A549 (cell line): ENCODE measurements around the gene VANGL1. TPM values are rescaled to one million over a fixed set of nuclear protein-coding genes. Genes with fewer than 3 reads are reported as not detected.

Experiments used
- ATAC-seq, 2 experiments: fragments of 200-7000 bp in 1 of 2; fragments of >200 bp in 1 of 2; cut with Nextera tagmentation in 1 of 2; cut with Tn5 transposase in 1 of 2; 3 replicates each; pipeline versions ENCODE4 v1.8.0 to v1.9.1; 2018 to 2020; ENCODE audit warnings: mild to moderate bottlenecking in 1 of 2, moderate library complexity in 1 of 2
- CTCF ChIA-PET: fragments of 300-600 bp; sonication (Branson Sonifier 250); formaldehyde crosslinking; extraction: SDS; loops from one replicate; lab custom pipeline; 2021; ENCODE audit warnings: antibody characterized with exemption, inconsistent platforms; lab: Yijun Ruan, JAX
- POLR2A ChIA-PET: fragments of 350-600 bp; formaldehyde crosslinking; extraction: SDS; loops from one replicate; lab custom pipeline; 2021; ENCODE audit warnings: antibody characterized with exemption, inconsistent platforms; lab: Yijun Ruan, JAX
- DNase-seq, 2 experiments: peaks; one replicate each; pipeline versions ENCODE4 v3.0.0 to v3.0.0-alpha.2; 2011 to 2016; ENCODE audit warnings: low read depth in 1 of 2, low spot score in 1 of 2
- FAIRE-seq: peaks from 2 replicates; lab custom pipeline; 2011; peaks lifted over from hg19 to GRCh38; lab: Jason Lieb, UNC
- H3K27ac ChIP-seq, 2 experiments: fragments of >200 bp; sonication (Bioruptor Twin); formaldehyde crosslinking; 3 replicates each; pipeline ENCODE4 v1.5.1; 2016 to 2017
- H3K4me1 ChIP-seq: fragments of >200 bp; sonication (Bioruptor Twin); formaldehyde crosslinking; 3 replicates; pipeline ENCODE4 v1.6.1; 2016
- H3K4me2 ChIP-seq: fragments of >200 bp; sonication (Bioruptor Twin); formaldehyde crosslinking; 3 replicates; pipeline ENCODE4 v1.6.1; 2016
- H3K4me3 ChIP-seq: fragments of >200 bp; sonication (Bioruptor Twin); formaldehyde crosslinking; 3 replicates; pipeline ENCODE4 v1.5.1; 2016
- H3K9me3 ChIP-seq: fragments of >200 bp; sonication (Bioruptor Twin); formaldehyde crosslinking; 3 replicates; pipeline ENCODE4 v1.6.1; 2016
- EHMT2 ChIP-seq: fragments of 200-600 bp; sonication (generic); IDR thresholded peaks from 2 replicates; pipeline ENCODE4 v1.6.1; 2016; ENCODE audit warnings: antibody characterized with exemption, low read depth, mild to moderate bottlenecking, moderate library complexity
- ESRRA ChIP-seq: fragments of 150-350 bp; IDR thresholded peaks from 2 replicates; pipeline ENCODE4 v1.6.1; 2014; ENCODE audit warnings: mild to moderate bottlenecking, low read length, borderline replicate concordance
- FOSL2 ChIP-seq, 2 experiments: fragments of 450-650 bp in 1 of 2; fragments of >200 bp in 1 of 2; sonication (Bioruptor Twin) in 1 of 2; formaldehyde crosslinking; IDR thresholded peaks; 2 replicates each; pipeline versions ENCODE4 v1.5.0 to v1.6.1; 2016 to 2020; ENCODE audit warnings: mild to moderate bottlenecking in 1 of 2, moderate library complexity in 1 of 2
- HDAC2 ChIP-seq: fragments of 200-600 bp; sonication (generic); IDR thresholded peaks from 2 replicates; pipeline ENCODE4 v1.6.1; 2016
- HEYL ChIP-seq: fragments of 250-450 bp; sonication (Bioruptor Pico); IDR thresholded peaks from 2 replicates; pipeline ENCODE4 v1.8.0; 2021; ENCODE audit warnings: mild to moderate bottlenecking, moderate library complexity
- HOXB5 ChIP-seq: fragments of 250-450 bp; sonication (Bioruptor Pico); IDR thresholded peaks from 2 replicates; pipeline ENCODE4 v1.5.0; 2020; ENCODE audit warnings: mild to moderate bottlenecking, moderate library complexity
- MAFK ChIP-seq: fragments of 450-650 bp; IDR thresholded peaks from 2 replicates; pipeline ENCODE4 v1.6.1; 2014; ENCODE audit not compliant: partially characterized antibody
- MAZ ChIP-seq: fragments of 150-350 bp; IDR thresholded peaks from 2 replicates; pipeline ENCODE4 v1.6.1; 2014; ENCODE audit warnings: antibody characterized with exemption, low read depth, low read length, borderline replicate concordance
- NFE2L2 ChIP-seq: fragments of 150-350 bp; conservative IDR thresholded peaks from 2 replicates; pipeline ENCODE4 v1.6.1; 2014; ENCODE audit warnings: low read length
- NPAS2 ChIP-seq: fragments of 250-450 bp; sonication (Bioruptor Pico); IDR thresholded peaks from 2 replicates; pipeline ENCODE4 v1.8.0; 2022; ENCODE audit warnings: mild to moderate bottlenecking, moderate library complexity, borderline replicate concordance
- POLR2A ChIP-seq: IDR thresholded peaks from 2 replicates; pipeline ENCODE4 v1.6.1; 2012; ENCODE audit warnings: mild to moderate bottlenecking, low read length
- RAD21 ChIP-seq, 2 experiments: fragments of >200 bp in 1 of 2; sonication (Bioruptor Twin) in 1 of 2; formaldehyde crosslinking in 1 of 2; IDR thresholded peaks in 1 of 2; conservative IDR thresholded peaks in 1 of 2; 2 replicates in 1 of 2; 3 replicates in 1 of 2; pipeline ENCODE4 v1.6.1; 2012 to 2018; ENCODE audit warnings: inconsistent platforms in 1 of 2
- RCOR1 ChIP-seq: fragments of 150-350 bp; IDR thresholded peaks from 2 replicates; pipeline ENCODE4 v1.6.1; 2014; ENCODE audit warnings: antibody characterized with exemption, low read length, low read depth
- RNF2 ChIP-seq: fragments of 200-600 bp; sonication (generic); IDR thresholded peaks from 2 replicates; pipeline ENCODE4 v1.6.1; 2016; ENCODE audit warnings: low read depth, mild to moderate bottlenecking, antibody characterized with exemption, moderate library complexity, borderline replicate concordance
- SREBF2 ChIP-seq: fragments of 450-650 bp; IDR thresholded peaks from 2 replicates; pipeline ENCODE4 v1.6.1; 2014; ENCODE audit warnings: mild to moderate bottlenecking, moderate library complexity
- TFCP2L1 ChIP-seq: fragments of 250-450 bp; sonication (Bioruptor Pico); IDR thresholded peaks from 2 replicates; pipeline ENCODE4 v1.5.0; 2021; ENCODE audit warnings: mild to moderate bottlenecking
- ZC3H11A ChIP-seq: fragments of 450-650 bp; IDR thresholded peaks from 2 replicates; pipeline ENCODE4 v1.6.1; 2014; ENCODE audit warnings: antibody characterized with exemption, mild to moderate bottlenecking
- ZFP36 ChIP-seq: fragments of 450-650 bp; IDR thresholded peaks from 2 replicates; pipeline ENCODE4 v1.6.1; 2014; ENCODE audit warnings: borderline replicate concordance; ENCODE audit not compliant: partially characterized antibody
- WGBS: methylation state at CpG from one replicate; pipeline ENCODE4 v1.1.6; 2017; ENCODE audit errors: missing lambda C conversion rate; 5-methylcytosine and 5-hydroxymethylcytosine counted together
- polyA plus RNA-seq, 4 experiments: library from polyadenylated mRNA; depleted of rRNA in 3 of 4; stranded (reverse); fragments of >200 nt; fragmentation: RNase III in 1 of 4; extraction: RNeasy Plus Mini Kit Qiagen cat#74134 plus additional on column Dnase treatment in 1 of 4; gene quantifications; 2 replicates in 3 of 4; 3 replicates in 1 of 4; pipeline ENCODE4 v1.2.3, GENCODE V29; 2011 to 2017
- TF ChIP-seq, protein P1 (sequence below): fragments of 200-600 bp; sonication (generic); IDR thresholded peaks from 2 replicates; pipeline ENCODE4 v1.6.1; 2016; ENCODE audit warnings: antibody characterized with exemption, mild to moderate bottlenecking, moderate library complexity
- TF ChIP-seq, protein P2 (sequence below): IDR thresholded peaks from 2 replicates; pipeline ENCODE4 v1.6.1; 2012; ENCODE audit warnings: low read depth, borderline replicate concordance

VANGL1 gene
- polyA plus RNA-seq, 2 of the 4 experiments (the other 2 are of a cell fraction): 11.0 to 11.5 TPM

GRCh38 chr1:115669886-115670285, 28.1 kb downstream of the VANGL1 start:
- POLR2A ChIA-PET: no interaction called here
- Histone ChIP-seq H3K4me3 (no peak overlapping the region), H3K27ac (peak overlapping the region; percentile 33 to 88; a peak in 4 of 6 replicates), H3K4me2 (peak overlapping the region; percentile 64), H3K9me3 (0 out of 3 replicates have a peak, but pooled peaks cover 8% of the 10 kb centered on the region), H3K4me1 (peaks cover 34% of the 10 kb centered on the region)
- TF ChIP-seq TFCP2L1 (CRISPR knock-in tag) (no peak), NFE2L2 (no peak), NPAS2 (CRISPR knock-in tag) (no peak), SREBF2 (no peak), ESRRA (no peak)
- TF ChIP-seq, protein P1, sequence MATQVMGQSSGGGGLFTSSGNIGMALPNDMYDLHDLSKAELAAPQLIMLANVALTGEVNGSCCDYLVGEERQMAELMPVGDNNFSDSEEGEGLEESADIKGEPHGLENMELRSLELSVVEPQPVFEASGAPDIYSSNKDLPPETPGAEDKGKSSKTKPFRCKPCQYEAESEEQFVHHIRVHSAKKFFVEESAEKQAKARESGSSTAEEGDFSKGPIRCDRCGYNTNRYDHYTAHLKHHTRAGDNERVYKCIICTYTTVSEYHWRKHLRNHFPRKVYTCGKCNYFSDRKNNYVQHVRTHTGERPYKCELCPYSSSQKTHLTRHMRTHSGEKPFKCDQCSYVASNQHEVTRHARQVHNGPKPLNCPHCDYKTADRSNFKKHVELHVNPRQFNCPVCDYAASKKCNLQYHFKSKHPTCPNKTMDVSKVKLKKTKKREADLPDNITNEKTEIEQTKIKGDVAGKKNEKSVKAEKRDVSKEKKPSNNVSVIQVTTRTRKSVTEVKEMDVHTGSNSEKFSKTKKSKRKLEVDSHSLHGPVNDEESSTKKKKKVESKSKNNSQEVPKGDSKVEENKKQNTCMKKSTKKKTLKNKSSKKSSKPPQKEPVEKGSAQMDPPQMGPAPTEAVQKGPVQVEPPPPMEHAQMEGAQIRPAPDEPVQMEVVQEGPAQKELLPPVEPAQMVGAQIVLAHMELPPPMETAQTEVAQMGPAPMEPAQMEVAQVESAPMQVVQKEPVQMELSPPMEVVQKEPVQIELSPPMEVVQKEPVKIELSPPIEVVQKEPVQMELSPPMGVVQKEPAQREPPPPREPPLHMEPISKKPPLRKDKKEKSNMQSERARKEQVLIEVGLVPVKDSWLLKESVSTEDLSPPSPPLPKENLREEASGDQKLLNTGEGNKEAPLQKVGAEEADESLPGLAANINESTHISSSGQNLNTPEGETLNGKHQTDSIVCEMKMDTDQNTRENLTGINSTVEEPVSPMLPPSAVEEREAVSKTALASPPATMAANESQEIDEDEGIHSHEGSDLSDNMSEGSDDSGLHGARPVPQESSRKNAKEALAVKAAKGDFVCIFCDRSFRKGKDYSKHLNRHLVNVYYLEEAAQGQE: no peak
- TF ChIP-seq, protein P2, sequence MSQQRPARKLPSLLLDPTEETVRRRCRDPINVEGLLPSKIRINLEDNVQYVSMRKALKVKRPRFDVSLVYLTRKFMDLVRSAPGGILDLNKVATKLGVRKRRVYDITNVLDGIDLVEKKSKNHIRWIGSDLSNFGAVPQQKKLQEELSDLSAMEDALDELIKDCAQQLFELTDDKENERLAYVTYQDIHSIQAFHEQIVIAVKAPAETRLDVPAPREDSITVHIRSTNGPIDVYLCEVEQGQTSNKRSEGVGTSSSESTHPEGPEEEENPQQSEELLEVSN: no peak
- WGBS: 100% methylated on average over 1 of the region's 1 CpG
- ATAC-seq (no peak), DNase-seq (no peak), FAIRE-seq (no peak)
- CTCF ChIA-PET: interaction anchor here (0.9 to 1.3 kb wide), 3 partner anchors 37 to 104 kb away, joined by 3 to 4 read pairs (median 4); no protein-coding TSS in a partner anchor

DNA sequence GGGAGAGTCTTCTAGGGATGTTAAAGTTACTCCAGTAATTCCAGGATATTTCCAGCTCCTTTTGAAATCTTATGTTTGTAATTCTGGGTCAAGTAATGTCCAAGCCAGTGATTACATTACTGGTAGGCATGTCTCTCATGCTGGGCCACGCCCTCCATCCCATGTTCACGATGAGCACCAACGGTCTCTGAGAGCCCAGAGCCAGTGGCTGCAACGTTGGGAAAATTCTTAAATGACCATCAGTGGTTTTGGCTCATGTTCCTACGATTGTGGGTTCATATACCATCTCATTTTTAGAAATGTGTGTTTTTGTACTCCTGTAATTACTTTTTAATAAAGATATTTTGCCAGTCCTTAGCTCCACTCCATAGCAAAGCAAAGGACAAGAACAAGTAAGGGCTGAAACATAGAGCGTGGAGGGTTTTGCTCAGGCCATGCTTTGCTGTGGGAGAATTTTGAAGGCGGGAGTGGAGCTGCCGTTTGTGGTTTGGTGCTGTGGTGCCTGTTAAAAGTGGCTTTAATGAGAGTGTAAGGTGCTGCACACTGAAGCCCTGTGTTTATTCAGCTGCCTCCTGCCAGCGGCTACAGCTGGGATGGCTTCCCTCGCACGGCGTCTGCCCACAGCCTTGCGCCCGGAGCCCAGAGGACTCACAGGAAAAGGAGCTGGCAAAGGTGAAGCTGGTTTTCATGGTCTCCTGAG, 28.9 kb downstream of the VANGL1 start:
- no peak for ATAC-seq
- H3K4me2 ChIP-seq: peak overlapping the region; percentile 64

DNA sequence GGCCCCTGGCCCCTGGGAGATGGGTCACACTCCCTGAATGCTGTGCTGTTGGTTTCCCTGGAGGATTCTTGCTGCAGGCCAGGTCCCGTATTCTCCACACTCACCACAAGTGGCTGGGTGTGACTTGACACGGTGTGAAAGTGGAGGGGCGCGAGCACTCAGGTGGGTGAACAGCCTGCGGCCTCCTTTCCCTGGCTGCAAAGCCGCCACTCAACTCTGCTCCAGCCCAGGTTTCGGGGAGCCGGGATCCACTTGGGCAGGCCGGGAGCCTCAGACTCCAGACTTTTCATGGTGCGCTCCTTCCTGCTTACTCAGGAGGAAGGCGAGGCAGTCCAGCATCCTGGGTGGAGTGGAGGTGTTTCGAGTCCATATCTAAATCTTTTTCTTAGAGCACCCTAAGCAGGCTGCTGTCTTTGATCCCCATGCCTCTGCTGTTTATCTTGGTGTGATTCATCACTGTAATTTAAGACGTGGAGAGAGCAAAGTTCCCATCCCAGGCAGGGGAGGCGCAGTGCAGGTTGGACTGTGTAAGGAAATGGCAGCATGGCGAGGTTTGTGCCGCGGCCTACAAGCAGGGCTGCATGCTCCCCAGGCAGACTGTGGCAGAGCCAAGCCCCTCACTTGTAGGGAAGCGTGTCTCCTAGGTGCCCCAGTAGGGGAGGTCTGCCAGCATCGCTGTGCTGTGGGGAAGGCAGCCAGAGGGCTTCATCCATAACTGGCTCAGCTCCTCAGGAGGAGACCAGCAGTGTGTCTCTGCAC, 29.6 kb downstream of the VANGL1 start:
- TF ChIP-seq ZC3H11A (no peak), FOSL2 (IDR thresholded peaks at IDR 0.05) (no peak), FOSL2 (CRISPR knock-in tag; IDR thresholded peaks at IDR 0.05) (peak; percentile 41)
- TF ChIP-seq, all 56 proteins: peak for 1
- ChIA-PET CTCF (interaction anchor here (1.0 to 2.0 kb wide), 4 partner anchors 11 to 103 kb away, joined by 3 to 6 read pairs (median 4); partner anchors contain the start of gene VANGL1), POLR2A (no interaction called here)
- DNase-seq (peak; percentile 20 to 50), FAIRE-seq (no peak), ATAC-seq (peak; percentile 94 to 96)
- peak overlapping the region; percentile 64 for H3K4me2 ChIP-seq
- peaks cover 36% of the 10 kb centered on the region for H3K4me1 ChIP-seq
- no peak overlapping the region for H3K4me3 ChIP-seq
- 59% methylated on average over 14 of the region's 19 CpGs for WGBS
- H3K9me3 ChIP-seq: 0 out of 3 replicates have a peak, but pooled peaks cover 8% of the 10 kb centered on the region
- peak overlapping the region; percentile 69 to 88; a peak in 5 of 6 replicates for H3K27ac ChIP-seq

More for the DNA sequence above, 28.9 kb downstream of the VANGL1 start:
- DNase-seq (no peak), FAIRE-seq (no peak)
- H3K9me3 ChIP-seq: 0 out of 3 replicates have a peak, but pooled peaks cover 8% of the 10 kb centered on the region
- TF ChIP-seq EHMT2 (no peak), HOXB5 (CRISPR knock-in tag) (no peak), MAFK (no peak), RNF2 (no peak), POLR2A (no peak), RCOR1 (no peak), MAZ (no peak), RAD21 (conservative IDR thresholded peaks at IDR 0.05 in 1 of 2, IDR thresholded peaks at IDR 0.05 in 1 of 2) (no peak), HDAC2 (no peak), ZFP36 (no peak), ZC3H11A (no peak), HEYL (no peak)
- no peak overlapping the region for H3K4me3 ChIP-seq
- CTCF ChIA-PET: interaction anchor here (0.9 to 1.4 kb wide), 5 partner anchors 28 to 103 kb away, joined by 3 to 4 read pairs (median 3); partner anchors contain the start of gene VANGL1
- WGBS: 88% methylated on average over 14 of the region's 14 CpGs
- H3K4me1 ChIP-seq: peaks cover 34% of the 10 kb centered on the region
- POLR2A ChIA-PET: no interaction called here
- peak overlapping the region; percentile 69 to 88; a peak in 5 of 6 replicates for H3K27ac ChIP-seq
